ENCODE results near the gene OR1K1. TPM values are rescaled to one million over a fixed set of nuclear protein-coding genes. Genes with fewer than 3 reads are reported as not detected.

OR1K1 gene
- total and polyA plus RNA-seq, 2 of the 13 experiments (the other 11 are each of a cell fraction or from before 2014, with no cell fraction given): not detected

GRCh38 chr9:122816163-122816867 lies 16.4 kb downstream of the OR1K1 start:
- no peaks in the 10 kb centered on the region for H3K9me3 ChIP-seq (ENCODE audit: low read length)
- DNase-seq (ENCODE audit: low spot score) (no peak), FAIRE-seq (no peak), ATAC-seq (no peak)
- no peaks in the 10 kb centered on the region for H3K27me3 ChIP-seq (ENCODE audit: control insufficient read depth in 1 of 2, insufficient read depth in 2 of 2, low read length in 2 of 2)
- H3K9ac ChIP-seq (ENCODE audit: insufficient read depth, low read depth, low read length): no peak overlapping the region
- no peak overlapping the region for H3K4me3 ChIP-seq (replicated peaks in 1 of 3; ENCODE audit: insufficient read depth in 1 of 3, low read depth in 2 of 3, low read length in 3 of 3)
- in situ Hi-C loops (cut with HindIII; ENCODE audit: extremely low pct_ligation_motif_present, low pct_unique_long_range_greater_than_20kb) (loop anchor here (10.0 to 25.0 kb wide), 2 partner anchors 454 to 712 kb away; partner anchors contain the start of gene PTGS1), intact Hi-C loops (cut with micrococcal nuclease; ENCODE audit: unreplicated experiment) (no loop called here)
- H3K4me2 ChIP-seq (ENCODE audit: low read depth, low read length): no peak overlapping the region
- H3K27ac ChIP-seq (ENCODE audit: extremely low read length, insufficient read depth, low read length): no peak overlapping the region
- ChIA-PET CTCF (ENCODE audit: low intra/inter-chr PET ratio, low total read pairs) (no interaction called here), POLR2A (no interaction called here)
- no peak for TF ChIP-seq CEBPG (CRISPR knock-in tag; IDR thresholded peaks at IDR 0.05)
- TF ChIP-seq ZNF232 (CRISPR knock-in tag; IDR thresholded peaks at IDR 0.05; ENCODE audit: borderline replicate concordance): no peak
- no peak for TF ChIP-seq RXRB (CRISPR knock-in tag; IDR thresholded peaks at IDR 0.05; ENCODE audit: borderline replicate concordance)
- no peak for TF ChIP-seq FOXM1 (CRISPR knock-in tag; IDR thresholded peaks at IDR 0.05)
- no peak for TF ChIP-seq DNMT3B (CRISPR knock-in tag; conservative IDR thresholded peaks at IDR 0.05)
- no peak for TF ChIP-seq ZNF780A (CRISPR knock-in tag; IDR thresholded peaks at IDR 0.05)
- no peak for TF ChIP-seq JUN (CRISPR knock-in tag; IDR thresholded peaks at IDR 0.05)
- no peak for TF ChIP-seq NFKB2 (CRISPR knock-in tag; IDR thresholded peaks at IDR 0.05; ENCODE audit: borderline replicate concordance)
- TF ChIP-seq ARID5B (CRISPR knock-in tag; IDR thresholded peaks at IDR 0.05): no peak
- TF ChIP-seq IRF2 (CRISPR knock-in tag; IDR thresholded peaks at IDR 0.05): no peak
- no peak for TF ChIP-seq MED8 (CRISPR knock-in tag; IDR thresholded peaks at IDR 0.05; ENCODE audit: insufficient replicate concordance)
- TF ChIP-seq ZSCAN5A (CRISPR knock-in tag; IDR thresholded peaks at IDR 0.05; ENCODE audit: borderline replicate concordance): no peak
- no peak for TF ChIP-seq ATAD3A (CRISPR knock-in tag; IDR thresholded peaks at IDR 0.05)
- TF ChIP-seq REPIN1 (CRISPR knock-in tag; IDR thresholded peaks at IDR 0.05; ENCODE audit: borderline replicate concordance, low read depth): no peak
- H4K20me1 ChIP-seq (ENCODE audit: insufficient read depth, low read length): no peaks in the 10 kb centered on the region
- WGBS (ENCODE audit: low lambda C conversion rate): 93% methylated on average over 17 of the region's 17 CpGs
- no peak overlapping the region for H2AFZ ChIP-seq (ENCODE audit: low read length)
- no TSS peak for BruUV-seq (replicated peaks)
- no peaks in the 10 kb centered on the region for H3K79me2 ChIP-seq (ENCODE audit: insufficient read depth, low read length)
- peaks cover 3 to 17% of the 10 kb centered on the region in 2 experiments; a peak in 4 of 5 replicates for H3K36me3 ChIP-seq (replicated peaks in 1 of 2; ENCODE audit: control insufficient read depth in 1 of 2, insufficient read depth in 2 of 2, low read length in 2 of 2)
- H3K4me1 ChIP-seq (ENCODE audit: insufficient read depth, low read length): peaks cover 12% of the 10 kb centered on the region

All from HepG2 (cell line).